Measurements from ENCODE around the gene SAFB. TPM values are rescaled to one million over a fixed set of nuclear protein-coding genes. Genes with fewer than 3 reads are reported as not detected.

The SAFB gene
- total RNA-seq, 1 experiment from 2014 or later = 143 TPM

DNA sequence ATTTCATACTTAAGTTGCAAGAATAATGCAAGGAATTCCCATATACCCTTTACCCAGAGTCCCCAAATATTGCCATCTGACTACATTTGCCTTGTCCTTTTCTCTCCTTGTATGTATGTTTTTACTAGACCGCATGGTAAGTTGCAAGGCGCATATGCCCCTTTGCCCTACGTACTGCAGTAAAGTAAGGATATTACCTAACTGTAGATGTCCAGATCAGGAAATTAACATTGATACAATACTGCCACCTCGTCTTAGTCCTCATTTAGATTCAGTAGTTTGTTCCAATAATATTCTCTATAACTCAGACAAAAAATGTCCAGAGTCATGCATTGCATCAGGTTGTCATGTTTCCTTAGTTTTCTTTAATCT, 9.3 kb downstream of the SAFB start:
- ChIA-PET POLR2A (no interaction called here), RAD21 (ENCODE audit: low non-redundant PET in 1 of 2, low total read pairs in 2 of 2, uncharacterized antibody in 2 of 2, unreplicated experiment in 2 of 2) (no interaction called here), CTCF (no interaction called here)
- H3K4me2 ChIP-seq (ENCODE audit: low read length) = no peak overlapping the region
- H3K4me1 ChIP-seq (ENCODE audit: control insufficient read depth in 1 of 2, insufficient read depth in 2 of 2, low read length in 2 of 2) = no peaks in the 10 kb centered on the region
- H3K36me3 ChIP-seq (ENCODE audit: control insufficient read depth in 1 of 2, insufficient read depth in 2 of 2, low read length in 2 of 2) = peaks cover 26 to 34% of the 10 kb centered on the region in 2 experiments
- DNase-seq (ENCODE audit: low read depth, low spot score) (no peak), ATAC-seq (no peak)
- intact Hi-C loops (cut with micrococcal nuclease) = no loop called here
- peaks cover 100% of the 10 kb centered on the region for H3K79me2 ChIP-seq (ENCODE audit: insufficient read depth, low read length)
- no peak overlapping the region for H2AFZ ChIP-seq (ENCODE audit: low read depth, low read length, poor library complexity, severe bottlenecking)
- H3K9me3 ChIP-seq (ENCODE audit: control insufficient read depth in 1 of 2, insufficient read depth in 1 of 2, low read depth in 1 of 2, low read length in 2 of 2) = no peaks in the 10 kb centered on the region
- no peaks in the 10 kb centered on the region for H3K27me3 ChIP-seq (ENCODE audit: insufficient read depth, low read length)
- BruUV-seq (replicated peaks) = no TSS peak
- TF ChIP-seq RAD21 (IDR thresholded peaks at IDR 0.05; ENCODE audit: low read depth) (no peak), SRF (IDR thresholded peaks at IDR 0.05; ENCODE audit: low read depth) (no peak), SIN3A (IDR thresholded peaks at IDR 0.05; ENCODE audit: low read depth) (no peak), FOSL1 (IDR thresholded peaks at IDR 0.05; ENCODE audit: low read depth) (no peak), ELF1 (IDR thresholded peaks at IDR 0.05; ENCODE audit: borderline replicate concordance, low read depth) (no peak), SP1 (IDR thresholded peaks at IDR 0.05; ENCODE audit: low read depth) (no peak), ZNF274 (IDR thresholded peaks at IDR 0.05; ENCODE audit: low read depth, low read length) (no peak), POLR2AphosphoS5 (IDR thresholded peaks at IDR 0.05; ENCODE audit: low read depth, low read length) (no peak), POLR2A (IDR thresholded peaks at IDR 0.05; ENCODE audit: borderline replicate concordance, extremely low read depth, insufficient read depth, insufficient read length) (no peak), CEBPB (IDR thresholded peaks at IDR 0.05; ENCODE audit: low read depth) (no peak), TCF7L2 (IDR thresholded peaks at IDR 0.05; ENCODE audit: borderline replicate concordance, extremely low read depth, insufficient read depth, insufficient read length) (no peak), JUND (IDR thresholded peaks at IDR 0.05) (no peak), EZH2 (IDR thresholded peaks at IDR 0.05) (no peak), EGR1 (IDR thresholded peaks at IDR 0.05; ENCODE audit: low read depth) (no peak)
- TF ChIP-seq, protein P1, sequence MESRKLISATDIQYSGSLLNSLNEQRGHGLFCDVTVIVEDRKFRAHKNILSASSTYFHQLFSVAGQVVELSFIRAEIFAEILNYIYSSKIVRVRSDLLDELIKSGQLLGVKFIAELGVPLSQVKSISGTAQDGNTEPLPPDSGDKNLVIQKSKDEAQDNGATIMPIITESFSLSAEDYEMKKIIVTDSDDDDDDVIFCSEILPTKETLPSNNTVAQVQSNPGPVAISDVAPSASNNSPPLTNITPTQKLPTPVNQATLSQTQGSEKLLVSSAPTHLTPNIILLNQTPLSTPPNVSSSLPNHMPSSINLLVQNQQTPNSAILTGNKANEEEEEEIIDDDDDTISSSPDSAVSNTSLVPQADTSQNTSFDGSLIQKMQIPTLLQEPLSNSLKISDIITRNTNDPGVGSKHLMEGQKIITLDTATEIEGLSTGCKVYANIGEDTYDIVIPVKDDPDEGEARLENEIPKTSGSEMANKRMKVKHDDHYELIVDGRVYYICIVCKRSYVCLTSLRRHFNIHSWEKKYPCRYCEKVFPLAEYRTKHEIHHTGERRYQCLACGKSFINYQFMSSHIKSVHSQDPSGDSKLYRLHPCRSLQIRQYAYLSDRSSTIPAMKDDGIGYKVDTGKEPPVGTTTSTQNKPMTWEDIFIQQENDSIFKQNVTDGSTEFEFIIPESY (IDR thresholded peaks at IDR 0.05; ENCODE audit: extremely low read depth, insufficient replicate concordance, low read length) = no peak
- TF ChIP-seq, protein P2, sequence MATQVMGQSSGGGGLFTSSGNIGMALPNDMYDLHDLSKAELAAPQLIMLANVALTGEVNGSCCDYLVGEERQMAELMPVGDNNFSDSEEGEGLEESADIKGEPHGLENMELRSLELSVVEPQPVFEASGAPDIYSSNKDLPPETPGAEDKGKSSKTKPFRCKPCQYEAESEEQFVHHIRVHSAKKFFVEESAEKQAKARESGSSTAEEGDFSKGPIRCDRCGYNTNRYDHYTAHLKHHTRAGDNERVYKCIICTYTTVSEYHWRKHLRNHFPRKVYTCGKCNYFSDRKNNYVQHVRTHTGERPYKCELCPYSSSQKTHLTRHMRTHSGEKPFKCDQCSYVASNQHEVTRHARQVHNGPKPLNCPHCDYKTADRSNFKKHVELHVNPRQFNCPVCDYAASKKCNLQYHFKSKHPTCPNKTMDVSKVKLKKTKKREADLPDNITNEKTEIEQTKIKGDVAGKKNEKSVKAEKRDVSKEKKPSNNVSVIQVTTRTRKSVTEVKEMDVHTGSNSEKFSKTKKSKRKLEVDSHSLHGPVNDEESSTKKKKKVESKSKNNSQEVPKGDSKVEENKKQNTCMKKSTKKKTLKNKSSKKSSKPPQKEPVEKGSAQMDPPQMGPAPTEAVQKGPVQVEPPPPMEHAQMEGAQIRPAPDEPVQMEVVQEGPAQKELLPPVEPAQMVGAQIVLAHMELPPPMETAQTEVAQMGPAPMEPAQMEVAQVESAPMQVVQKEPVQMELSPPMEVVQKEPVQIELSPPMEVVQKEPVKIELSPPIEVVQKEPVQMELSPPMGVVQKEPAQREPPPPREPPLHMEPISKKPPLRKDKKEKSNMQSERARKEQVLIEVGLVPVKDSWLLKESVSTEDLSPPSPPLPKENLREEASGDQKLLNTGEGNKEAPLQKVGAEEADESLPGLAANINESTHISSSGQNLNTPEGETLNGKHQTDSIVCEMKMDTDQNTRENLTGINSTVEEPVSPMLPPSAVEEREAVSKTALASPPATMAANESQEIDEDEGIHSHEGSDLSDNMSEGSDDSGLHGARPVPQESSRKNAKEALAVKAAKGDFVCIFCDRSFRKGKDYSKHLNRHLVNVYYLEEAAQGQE (IDR thresholded peaks at IDR 0.05; ENCODE audit: low read depth) = no peak
- TF ChIP-seq, protein P3, sequence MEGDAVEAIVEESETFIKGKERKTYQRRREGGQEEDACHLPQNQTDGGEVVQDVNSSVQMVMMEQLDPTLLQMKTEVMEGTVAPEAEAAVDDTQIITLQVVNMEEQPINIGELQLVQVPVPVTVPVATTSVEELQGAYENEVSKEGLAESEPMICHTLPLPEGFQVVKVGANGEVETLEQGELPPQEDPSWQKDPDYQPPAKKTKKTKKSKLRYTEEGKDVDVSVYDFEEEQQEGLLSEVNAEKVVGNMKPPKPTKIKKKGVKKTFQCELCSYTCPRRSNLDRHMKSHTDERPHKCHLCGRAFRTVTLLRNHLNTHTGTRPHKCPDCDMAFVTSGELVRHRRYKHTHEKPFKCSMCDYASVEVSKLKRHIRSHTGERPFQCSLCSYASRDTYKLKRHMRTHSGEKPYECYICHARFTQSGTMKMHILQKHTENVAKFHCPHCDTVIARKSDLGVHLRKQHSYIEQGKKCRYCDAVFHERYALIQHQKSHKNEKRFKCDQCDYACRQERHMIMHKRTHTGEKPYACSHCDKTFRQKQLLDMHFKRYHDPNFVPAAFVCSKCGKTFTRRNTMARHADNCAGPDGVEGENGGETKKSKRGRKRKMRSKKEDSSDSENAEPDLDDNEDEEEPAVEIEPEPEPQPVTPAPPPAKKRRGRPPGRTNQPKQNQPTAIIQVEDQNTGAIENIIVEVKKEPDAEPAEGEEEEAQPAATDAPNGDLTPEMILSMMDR (IDR thresholded peaks at IDR 0.05 in 2 of 3, conservative IDR thresholded peaks at IDR 0.05 in 1 of 3; ENCODE audit: borderline replicate concordance in 1 of 3, insufficient read depth in 1 of 3, low read depth in 2 of 3, low read length in 2 of 3) = no peak
- TF ChIP-seq, protein P4, sequence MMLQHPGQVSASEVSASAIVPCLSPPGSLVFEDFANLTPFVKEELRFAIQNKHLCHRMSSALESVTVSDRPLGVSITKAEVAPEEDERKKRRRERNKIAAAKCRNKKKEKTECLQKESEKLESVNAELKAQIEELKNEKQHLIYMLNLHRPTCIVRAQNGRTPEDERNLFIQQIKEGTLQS (IDR thresholded peaks at IDR 0.05) = no peak
- TF ChIP-seq, protein P5, sequence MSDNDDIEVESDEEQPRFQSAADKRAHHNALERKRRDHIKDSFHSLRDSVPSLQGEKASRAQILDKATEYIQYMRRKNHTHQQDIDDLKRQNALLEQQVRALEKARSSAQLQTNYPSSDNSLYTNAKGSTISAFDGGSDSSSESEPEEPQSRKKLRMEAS (IDR thresholded peaks at IDR 0.05) = no peak
- no peaks in the 10 kb centered on the region for H3K9me2 ChIP-seq (ENCODE audit: insufficient read depth)
- no peak overlapping the region for H3K4me3 ChIP-seq (replicated peaks in 1 of 2; ENCODE audit: low read depth in 1 of 2, low read length in 2 of 2)
- peaks cover 64% of the 10 kb centered on the region for H4K20me1 ChIP-seq (ENCODE audit: insufficient read depth)
- no peak overlapping the region for H3K27ac ChIP-seq (ENCODE audit: low read depth, low read length)
- H3K9ac ChIP-seq (ENCODE audit: low read length) = no peak overlapping the region
